Measurements from ENCODE around the gene PLA2G12A.

- no peak for TF ChIP-seq POLR2AphosphoS5 (IDR thresholded peaks at IDR 0.05; ENCODE audit: control insufficient read depth, insufficient read depth, low read depth, low read length)
- no peak for TF ChIP-seq KAT7 (CRISPR knock-in tag; IDR thresholded peaks at IDR 0.05; ENCODE audit: borderline replicate concordance)
- TF ChIP-seq NR1H2 (CRISPR knock-in tag; IDR thresholded peaks at IDR 0.05) = no peak
- no peak for TF ChIP-seq MAFF (IDR thresholded peaks at IDR 0.05; ENCODE audit: low read length)
- TF ChIP-seq EP300 (IDR thresholded peaks at IDR 0.05; ENCODE audit: low read length) = no peak
- TF ChIP-seq NR3C1 (CRISPR knock-in tag; IDR thresholded peaks at IDR 0.05) = no peak
- no peak for TF ChIP-seq ZNF175 (CRISPR knock-in tag; IDR thresholded peaks at IDR 0.05; ENCODE audit: low read depth)
- TF ChIP-seq CTCF (IDR thresholded peaks at IDR 0.05 in 2 of 3, conservative IDR thresholded peaks at IDR 0.05 in 1 of 3; ENCODE audit: insufficient read depth in 2 of 3, low read depth in 1 of 3, low read length in 3 of 3) = no peak
- TF ChIP-seq RBM17 (IDR thresholded peaks at IDR 0.05; ENCODE audit: borderline replicate concordance, low read depth, low read length) = no peak
- no peak for TF ChIP-seq RBBP5 (IDR thresholded peaks at IDR 0.05; ENCODE audit: borderline replicate concordance, insufficient read depth, low read length, poor library complexity, severe bottlenecking)
Measured at GRCh38 chr4:109673303-109673702, 56.6 kb downstream of the PLA2G12A start.

Measured in K562 (cell line).